ENCODE results near the gene KNDC1.

Gene KNDC1

DNA sequence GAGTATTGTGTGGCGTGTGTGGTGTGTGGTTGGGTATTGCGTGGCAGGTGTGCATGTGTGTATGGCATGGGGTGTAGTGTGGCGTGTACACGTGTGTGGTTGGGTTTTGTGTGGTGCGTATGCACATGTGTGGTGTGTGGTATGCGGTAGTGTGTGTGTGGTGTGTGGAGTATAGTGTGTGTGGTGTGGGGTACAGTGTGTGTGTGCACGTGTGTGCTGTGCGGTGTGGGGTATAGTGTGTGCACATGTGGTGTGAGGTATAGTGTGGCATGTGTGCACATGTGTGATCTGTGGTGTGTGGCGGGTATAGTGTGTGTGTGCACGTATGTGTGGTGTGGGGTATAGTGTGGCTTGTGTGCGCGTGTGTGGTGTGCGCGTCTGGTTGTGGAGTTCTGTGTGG, 49.1 kb downstream of the KNDC1 start:
- no peak for DNase-seq (ENCODE audit: low spot score)
- no peak overlapping the region for H3K27ac ChIP-seq
- TF ChIP-seq, protein P1, sequence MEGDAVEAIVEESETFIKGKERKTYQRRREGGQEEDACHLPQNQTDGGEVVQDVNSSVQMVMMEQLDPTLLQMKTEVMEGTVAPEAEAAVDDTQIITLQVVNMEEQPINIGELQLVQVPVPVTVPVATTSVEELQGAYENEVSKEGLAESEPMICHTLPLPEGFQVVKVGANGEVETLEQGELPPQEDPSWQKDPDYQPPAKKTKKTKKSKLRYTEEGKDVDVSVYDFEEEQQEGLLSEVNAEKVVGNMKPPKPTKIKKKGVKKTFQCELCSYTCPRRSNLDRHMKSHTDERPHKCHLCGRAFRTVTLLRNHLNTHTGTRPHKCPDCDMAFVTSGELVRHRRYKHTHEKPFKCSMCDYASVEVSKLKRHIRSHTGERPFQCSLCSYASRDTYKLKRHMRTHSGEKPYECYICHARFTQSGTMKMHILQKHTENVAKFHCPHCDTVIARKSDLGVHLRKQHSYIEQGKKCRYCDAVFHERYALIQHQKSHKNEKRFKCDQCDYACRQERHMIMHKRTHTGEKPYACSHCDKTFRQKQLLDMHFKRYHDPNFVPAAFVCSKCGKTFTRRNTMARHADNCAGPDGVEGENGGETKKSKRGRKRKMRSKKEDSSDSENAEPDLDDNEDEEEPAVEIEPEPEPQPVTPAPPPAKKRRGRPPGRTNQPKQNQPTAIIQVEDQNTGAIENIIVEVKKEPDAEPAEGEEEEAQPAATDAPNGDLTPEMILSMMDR (conservative IDR thresholded peaks at IDR 0.05; ENCODE audit: low read depth): no peak
- ChIA-PET CTCF (no interaction called here), POLR2A (ENCODE audit: low non-redundant PET) (no interaction called here)

DNA sequence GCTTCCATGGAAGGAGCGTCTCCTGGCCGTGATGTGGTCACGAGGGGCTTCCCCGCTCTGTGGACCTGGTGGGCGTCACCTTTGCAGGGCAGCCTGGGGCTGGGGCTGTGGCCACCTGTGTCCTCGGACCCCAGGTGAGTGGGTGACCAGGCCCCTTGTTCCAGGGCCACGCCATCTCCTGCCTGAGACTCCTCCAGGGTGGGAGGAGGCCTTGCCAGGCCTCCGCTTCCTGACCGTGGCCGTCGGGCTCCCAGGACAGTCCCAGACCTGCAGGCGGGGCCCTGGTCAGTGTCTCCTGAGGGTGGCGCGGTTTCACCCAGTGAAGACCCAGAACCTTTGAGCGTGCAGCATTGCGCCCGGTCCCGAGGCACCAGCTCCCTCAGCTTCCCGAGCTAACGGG, 49.6 kb downstream of the KNDC1 start:
- TF ChIP-seq, protein P1 (conservative IDR thresholded peaks at IDR 0.05; ENCODE audit: low read depth): no peak
- ChIA-PET CTCF (interaction anchor here (1.4 kb wide), 1 partner anchor 66 kb away, joined by 4 read pairs; no protein-coding TSS in a partner anchor), POLR2A (ENCODE audit: low non-redundant PET) (no interaction called here)
- no peak overlapping the region for H3K27ac ChIP-seq
- no peak for DNase-seq (ENCODE audit: low spot score)

DNA sequence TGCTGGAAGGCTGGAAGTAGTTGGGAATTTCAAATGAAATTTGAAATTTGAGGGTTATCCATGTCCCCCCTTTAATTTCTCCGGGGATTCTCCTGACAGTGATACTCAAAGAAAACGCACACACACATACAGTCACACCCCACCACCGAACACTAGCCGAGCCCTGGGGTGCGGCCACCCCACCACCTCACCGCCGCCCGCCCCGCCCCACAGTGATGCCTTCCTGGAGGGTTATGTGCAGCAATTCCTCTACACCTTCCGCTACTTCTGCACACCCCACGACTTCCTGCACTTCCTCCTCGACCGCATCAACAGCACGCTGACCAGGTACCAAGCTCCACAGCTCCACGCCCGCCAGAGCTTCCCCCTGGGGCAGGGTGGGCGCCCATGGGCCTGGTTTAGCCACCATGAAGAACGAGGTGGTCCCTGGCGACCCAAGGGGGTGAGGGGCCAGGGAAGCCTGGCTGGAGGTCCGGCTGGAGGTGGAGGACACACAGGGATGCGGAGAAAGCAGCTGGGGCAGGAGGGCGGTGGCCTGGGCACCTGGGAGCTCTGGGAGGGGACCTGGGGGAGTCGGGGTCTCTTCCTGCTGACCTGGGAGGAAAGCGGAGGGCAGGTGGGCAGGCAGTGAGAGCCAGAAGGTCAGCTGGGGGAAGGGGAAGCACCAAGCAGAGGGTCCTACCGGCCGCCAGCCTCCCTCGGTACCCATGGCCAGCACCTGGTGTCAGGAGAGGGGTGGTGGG, 50.5 kb downstream of the KNDC1 start:
- DNase-seq (ENCODE audit: low spot score): no peak
- TF ChIP-seq, protein P1 (conservative IDR thresholded peaks at IDR 0.05; ENCODE audit: low read depth): no peak
- CTCF ChIA-PET: interaction anchor here (1.4 kb wide), 1 partner anchor 67 kb away, joined by 4 read pairs; no protein-coding TSS in a partner anchor
- H3K27ac ChIP-seq: no peak overlapping the region
- POLR2A ChIA-PET (ENCODE audit: low non-redundant PET): interaction anchor here (0.5 kb wide), 1 partner anchor 225 kb away, joined by 3 read pairs; no protein-coding TSS in a partner anchor

DNA sequence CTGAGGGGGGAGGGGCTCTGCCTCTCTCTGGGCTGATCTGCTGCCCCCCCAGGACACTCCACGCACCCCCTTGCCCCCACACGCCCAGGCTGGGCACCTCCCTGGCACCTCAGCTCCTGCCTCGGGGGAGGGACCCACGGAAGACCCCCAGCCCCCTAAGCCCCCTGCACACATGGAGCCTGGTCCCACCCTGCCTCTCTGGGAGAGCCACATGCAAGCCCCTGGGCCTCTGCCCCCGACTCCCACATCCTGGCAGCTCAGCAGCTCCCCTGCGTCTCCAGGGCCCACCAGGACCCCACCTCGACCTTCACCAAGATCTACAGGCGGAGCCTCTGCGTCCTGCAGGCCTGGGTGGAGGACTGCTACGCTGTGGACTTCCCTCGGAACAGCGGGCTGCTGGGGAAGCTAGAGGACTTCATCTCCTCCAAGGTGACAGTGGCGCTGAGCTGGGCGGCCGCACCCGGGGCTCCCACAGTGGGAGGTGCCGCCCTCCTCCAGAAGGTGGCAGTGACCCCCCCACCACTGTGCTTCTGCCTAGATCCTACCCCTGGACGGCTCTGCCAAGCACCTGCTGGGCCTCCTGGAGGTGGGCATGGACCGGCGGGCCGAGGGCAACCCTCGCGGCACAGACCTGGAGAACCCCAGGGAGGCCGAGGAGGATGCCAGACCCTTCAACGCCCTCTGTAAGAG, 51.3 kb downstream of the KNDC1 start:
- POLR2A ChIA-PET (ENCODE audit: low non-redundant PET): interaction anchor here (0.5 kb wide), 1 partner anchor 225 kb away, joined by 3 read pairs; no protein-coding TSS in a partner anchor
- CTCF ChIA-PET: interaction anchor here (1.4 kb wide), 1 partner anchor 68 kb away, joined by 4 read pairs; no protein-coding TSS in a partner anchor
- no peak for DNase-seq (ENCODE audit: low spot score)
- no peak overlapping the region for H3K27ac ChIP-seq
- TF ChIP-seq, protein P1 (conservative IDR thresholded peaks at IDR 0.05; ENCODE audit: low read depth): no peak

DNA sequence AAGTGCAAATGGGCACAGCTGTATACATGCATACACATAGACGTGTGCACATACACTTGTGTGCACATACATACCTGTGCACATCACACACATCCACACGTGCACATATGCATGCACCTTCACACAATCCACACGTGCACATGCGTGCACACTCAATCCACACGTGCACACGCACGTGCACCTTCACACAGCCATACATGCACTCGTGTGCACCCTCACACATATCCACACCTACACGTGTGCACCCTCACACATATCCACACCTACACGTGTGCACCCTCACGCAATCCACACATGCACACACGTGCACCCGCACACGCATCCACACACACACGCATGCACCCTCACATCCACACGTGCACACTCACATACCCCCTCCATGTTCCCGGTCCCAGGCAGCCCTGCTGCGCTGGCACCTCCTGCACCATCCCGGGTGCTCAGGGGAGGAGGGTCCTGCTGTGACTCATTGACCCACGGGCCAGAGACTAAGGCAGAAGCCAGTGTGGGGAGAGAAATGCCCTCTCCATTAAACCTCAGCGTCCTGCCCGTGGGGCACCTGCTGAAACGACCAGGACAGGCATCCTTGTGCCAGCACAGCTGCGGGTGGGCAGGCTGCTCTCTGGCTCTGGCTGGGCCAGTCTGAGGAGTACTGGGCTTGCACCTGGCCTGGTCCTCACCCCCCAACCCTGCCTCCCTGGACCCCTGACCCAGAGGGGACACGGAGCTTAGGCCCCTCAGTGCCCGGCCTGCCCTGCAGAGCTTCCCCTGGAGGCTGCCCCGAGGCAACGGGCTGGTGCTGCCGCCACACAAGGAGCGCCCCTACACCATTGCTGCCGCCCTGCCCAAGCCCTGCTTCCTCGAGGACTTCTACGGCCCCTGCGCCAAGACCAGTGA, 52.2 kb downstream of the KNDC1 start:
- ChIA-PET CTCF (interaction anchor here (0.7 to 1.9 kb wide), 3 partner anchors 35 to 894 kb away, joined by 3 to 5 read pairs (median 3); no protein-coding TSS in a partner anchor), POLR2A (ENCODE audit: low non-redundant PET) (no interaction called here)
- H3K27ac ChIP-seq: no peak overlapping the region
- TF ChIP-seq, protein P1 (conservative IDR thresholded peaks at IDR 0.05; ENCODE audit: low read depth): no peak
- DNase-seq (ENCODE audit: low spot score): no peak
